GM19239 (cell line): ENCODE measurements around the gene RAPGEF4.

Experiments
- DNase-seq: peaks from one replicate; pipeline ENCODE4 v3.0.0; 2011; ENCODE audit warnings: low spot score; ENCODE audit not compliant: insufficient read length
- FAIRE-seq: peaks from 2 replicates; lab custom pipeline; 2011; peaks lifted over from hg19 to GRCh38; lab: Jason Lieb, UNC

RAPGEF4 gene

GRCh38 chr2:173048522-173048896, 312.9 kb downstream of the RAPGEF4 start:
- DNase-seq (no peak), FAIRE-seq (peak; percentile 71)

GRCh38 chr2:173048897-173049661, 313.4 kb downstream of the RAPGEF4 start:
- DNase-seq, result no peak
- FAIRE-seq, result peak; percentile 80

- no peak for FAIRE-seq
- DNase-seq, result no peak
Measured at GRCh38 chr2:173049831-173050230, 314.2 kb downstream of the RAPGEF4 start.

- no peak for FAIRE-seq
- DNase-seq, result no peak
Measured at GRCh38 chr2:173050684-173051083, 315.0 kb downstream of the RAPGEF4 start.

- no peak for FAIRE-seq
- DNase-seq, result no peak
Measured at GRCh38 chr2:173051463-173052215, 316.0 kb downstream of the RAPGEF4 start.

- FAIRE-seq, result no peak
Measured at GRCh38 chr2:173053043-173053699, 317.5 kb downstream of the RAPGEF4 start.

GRCh38 chr2:173054466-173054865, 318.8 kb downstream of the RAPGEF4 start:
- no peak for FAIRE-seq
- DNase-seq, result no peak

More at GRCh38 chr2:173053043-173053699, 317.5 kb downstream of the RAPGEF4 start:
- DNase-seq, result no peak

- FAIRE-seq (no peak), DNase-seq (no peak)
Measured at GRCh38 chr2:173056705-173057364, 321.2 kb downstream of the RAPGEF4 start.

- FAIRE-seq (no peak), DNase-seq (no peak)
Measured at GRCh38 chr2:173058097-173058496, 322.5 kb downstream of the RAPGEF4 start.

GRCh38 chr2:173058673-173059072, 323.0 kb downstream of the RAPGEF4 start:
- FAIRE-seq, result no peak

GRCh38 chr2:173059292-173059691, 323.6 kb downstream of the RAPGEF4 start:
- no peak for DNase-seq
- no peak for FAIRE-seq

More at GRCh38 chr2:173058673-173059072, 323.0 kb downstream of the RAPGEF4 start:
- no peak for DNase-seq

GRCh38 chr2:173059971-173060461, 324.4 kb downstream of the RAPGEF4 start:
- DNase-seq (no peak), FAIRE-seq (no peak)

- DNase-seq (no peak), FAIRE-seq (no peak)
Measured at GRCh38 chr2:173062801-173063200, 327.2 kb downstream of the RAPGEF4 start.

- DNase-seq (no peak), FAIRE-seq (no peak)
Measured at GRCh38 chr2:173064151-173064805, 328.6 kb downstream of the RAPGEF4 start.

- FAIRE-seq (no peak), DNase-seq (no peak)
Measured at GRCh38 chr2:173066887-173067676, 331.4 kb downstream of the RAPGEF4 start.

- DNase-seq, result no peak
- peak; percentile 84 for FAIRE-seq
Measured at GRCh38 chr2:173075056-173075780, 339.6 kb downstream of the RAPGEF4 start.

GRCh38 chr2:173075781-173076580, 340.3 kb downstream of the RAPGEF4 start, which contains the start of gene MAP3K20:
Gene MAP3K20 (plus strand): TSS chr2:173075846. CDS start chr2:173091032, 15,186 bp downstream.
- DNase-seq, result peak; percentile 28
- no peak for FAIRE-seq
